Hepatocyte (in vitro differentiated cells): ENCODE measurements around the gene RGS3.

Experiments
- CTCF ChIP-seq: fragments of 200-600 bp; sonication (generic); IDR thresholded peaks from 2 replicates; pipeline ENCODE4 v1.5.1; 2016; ENCODE audit warnings: antibody characterized with exemption, mild to moderate bottlenecking; ENCODE audit not compliant: poor library complexity
- EZH2 ChIP-seq: fragments of 200-600 bp; sonication (generic); IDR thresholded peaks from 2 replicates; pipeline ENCODE4 v1.6.1; 2016; ENCODE audit warnings: antibody characterized with exemption, mild to moderate bottlenecking, borderline replicate concordance
- EZH2phosphoT487 ChIP-seq: fragments of 200-600 bp; sonication (generic); IDR thresholded peaks from one replicate; pipeline ENCODE4 v1.6.1; 2018; ENCODE audit warnings: antibody characterized with exemption, mild to moderate bottlenecking, low read depth, moderate library complexity; ENCODE audit not compliant: unreplicated experiment, severe bottlenecking

DNA sequence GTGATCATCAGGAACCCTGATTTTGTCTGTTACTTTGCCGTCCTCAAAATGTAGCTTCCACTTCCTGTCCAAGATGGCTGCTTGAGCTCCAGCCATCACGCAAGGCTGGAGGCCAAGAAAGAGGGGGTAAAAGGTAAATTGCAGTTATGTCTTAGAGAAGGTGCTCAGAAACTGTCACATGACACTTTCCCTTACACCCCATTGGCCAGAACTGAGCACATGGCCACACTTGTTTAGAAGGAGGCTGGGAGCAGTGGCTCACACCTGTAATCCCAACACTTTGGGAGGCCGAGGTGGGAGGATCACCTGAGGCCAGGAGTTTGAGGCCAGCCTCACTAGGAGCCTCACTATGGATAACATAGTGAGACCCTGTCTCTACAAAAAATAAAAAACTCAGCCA lies 140.9 kb downstream of the RGS3 start:
- TF ChIP-seq CTCF: no peak
- TF ChIP-seq EZH2phosphoT487: no peak
- no peak for TF ChIP-seq EZH2
